ENCODE measurements around the gene HIVEP3. TPM values are rescaled to one million over a fixed set of nuclear protein-coding genes. Genes with fewer than 3 reads are reported as not detected.

HIVEP3 gene
- total and polyA plus RNA-seq, 2 of the 13 experiments (the other 11 are each of a cell fraction or from before 2014, with no cell fraction given): 0.05 TPM; not detected in 1

- intact Hi-C loops (cut with micrococcal nuclease; ENCODE audit: unreplicated experiment) (no loop called here), in situ Hi-C loops (cut with HindIII; ENCODE audit: extremely low pct_ligation_motif_present, low pct_unique_long_range_greater_than_20kb) (no loop called here)
- H3K9me3 ChIP-seq (ENCODE audit: low read length): no peaks in the 10 kb centered on the region
- H3K79me2 ChIP-seq (ENCODE audit: insufficient read depth, low read length): no peaks in the 10 kb centered on the region
- TF ChIP-seq TRAFD1 (CRISPR knock-in tag; IDR thresholded peaks at IDR 0.05; ENCODE audit: borderline replicate concordance): no peak
- no peak for TF ChIP-seq ATF1 (CRISPR knock-in tag; IDR thresholded peaks at IDR 0.05)
- no peak for TF ChIP-seq MIER2 (CRISPR knock-in tag; IDR thresholded peaks at IDR 0.05)
- TF ChIP-seq TAF1 (CRISPR knock-in tag; IDR thresholded peaks at IDR 0.05): no peak
- no peak for TF ChIP-seq JUNB (CRISPR knock-in tag; IDR thresholded peaks at IDR 0.05; ENCODE audit: borderline replicate concordance)
- no peak for TF ChIP-seq ZNF136 (CRISPR knock-in tag; IDR thresholded peaks at IDR 0.05; ENCODE audit: low read depth)
- TF ChIP-seq YY1 (IDR thresholded peaks at IDR 0.05; ENCODE audit: insufficient read depth, insufficient replicate concordance, low read depth, low read length): no peak
- TF ChIP-seq ZNF292 (CRISPR knock-in tag; IDR thresholded peaks at IDR 0.05; ENCODE audit: borderline replicate concordance, low read depth): no peak
- TF ChIP-seq ZNF619 (CRISPR knock-in tag; IDR thresholded peaks at IDR 0.05): no peak
- no peak for TF ChIP-seq ZNF629 (CRISPR knock-in tag; conservative IDR thresholded peaks at IDR 0.05)
- no peak for TF ChIP-seq ZNF18 (CRISPR knock-in tag; IDR thresholded peaks at IDR 0.05; ENCODE audit: insufficient replicate concordance)
- no peak for TF ChIP-seq ARNTL (CRISPR knock-in tag; IDR thresholded peaks at IDR 0.05)
- TF ChIP-seq ZNF672 (CRISPR knock-in tag; IDR thresholded peaks at IDR 0.05): no peak
- TF ChIP-seq MYNN (CRISPR knock-in tag; IDR thresholded peaks at IDR 0.05; ENCODE audit: low read depth): no peak
- no peak for TF ChIP-seq MBD4 (IDR thresholded peaks at IDR 0.05; ENCODE audit: borderline replicate concordance, low read length)
- no peaks in the 10 kb centered on the region for H4K20me1 ChIP-seq (ENCODE audit: insufficient read depth, low read length)
- no peak overlapping the region for H3K9ac ChIP-seq (ENCODE audit: insufficient read depth, low read depth, low read length)
- no peak for FAIRE-seq
- no peak overlapping the region for H3K27ac ChIP-seq (ENCODE audit: extremely low read length, insufficient read depth, low read length)
- H2AFZ ChIP-seq (ENCODE audit: low read length): no peak overlapping the region
- H3K4me3 ChIP-seq (replicated peaks in 1 of 3; ENCODE audit: insufficient read depth in 1 of 3, low read depth in 2 of 3, low read length in 3 of 3): no peak overlapping the region
- H3K4me1 ChIP-seq (ENCODE audit: insufficient read depth, low read length): no peaks in the 10 kb centered on the region
- WGBS (ENCODE audit: low lambda C conversion rate): 0% methylated on average over 3 of the region's 3 CpGs
- peaks cover 1 to 10% of the 10 kb centered on the region in 2 experiments; a peak in 2 of 5 replicates for H3K27me3 ChIP-seq (ENCODE audit: control insufficient read depth in 1 of 2, insufficient read depth in 2 of 2, low read length in 2 of 2)
- CTCF ChIA-PET (ENCODE audit: low intra/inter-chr PET ratio, low total read pairs): no interaction called here
- POLR2A ChIA-PET: no interaction called here
- DNase-seq (ENCODE audit: low spot score): no peak
- no peak for ATAC-seq
- H3K4me2 ChIP-seq (ENCODE audit: low read depth, low read length): no peak overlapping the region
- H3K36me3 ChIP-seq (replicated peaks in 1 of 2; ENCODE audit: control insufficient read depth in 1 of 2, insufficient read depth in 2 of 2, low read length in 2 of 2): no peaks in the 10 kb centered on the region
- BruUV-seq (replicated peaks): no TSS peak
Observed at GRCh38 chr1:41765152-41765551, 153.6 kb downstream of the HIVEP3 start.

Measured in HepG2 (cell line).